GM21390 (cell line): ENCODE measurements around the gene KLRC3.
"Not testable (repeated sequence)": the region's sequence is repeated elsewhere in the genome, so short reads cannot be mapped to it uniquely, and the experiment has no call there.

Experiments
- ATAC-seq: cut with Tn5 transposase; IDR thresholded peaks from one replicate; pipeline ENCODE4 v1.9.1; 2021; ENCODE audit not compliant: unreplicated experiment

Gene KLRC3

DNA sequence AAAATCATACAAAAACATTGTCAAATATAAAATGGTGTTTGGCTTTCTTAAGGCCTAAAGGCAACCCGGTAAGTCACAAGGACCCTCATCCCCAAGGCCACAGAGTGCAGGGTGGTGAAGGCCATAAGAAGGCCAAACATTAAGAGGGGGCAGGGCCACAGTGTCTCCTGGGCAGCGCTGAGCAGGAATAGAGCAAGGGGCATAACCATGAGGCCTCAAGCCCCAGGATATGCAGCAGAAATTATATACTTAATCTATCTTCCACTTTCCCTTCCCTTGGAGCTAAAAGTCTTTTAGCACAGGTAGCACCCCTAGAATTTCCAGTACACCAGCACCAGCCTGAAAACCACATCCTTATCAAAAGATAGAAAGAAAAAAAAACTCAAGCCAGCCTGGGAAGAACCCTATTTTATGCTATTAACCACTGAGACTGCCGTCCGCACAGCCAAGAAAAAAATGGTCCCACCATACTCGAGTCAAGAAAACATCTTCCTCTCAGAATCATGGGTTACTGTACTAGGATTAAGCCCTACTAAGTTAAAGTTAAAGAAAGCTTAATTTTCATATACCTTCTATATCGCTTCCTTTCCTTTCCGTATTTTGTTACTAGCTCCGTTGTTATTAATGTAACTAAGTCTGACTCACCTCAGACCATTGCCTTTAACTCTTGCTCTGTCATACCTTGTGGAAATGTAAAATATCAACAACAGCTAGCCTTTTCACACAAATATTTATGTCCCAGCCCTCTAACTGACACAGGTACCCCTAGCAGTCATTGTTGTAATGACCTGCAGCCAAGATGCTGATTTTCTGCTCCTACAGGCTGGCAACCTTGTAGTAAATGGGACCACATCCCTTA is 50.6 kb downstream of the KLRC3 start:
- ATAC-seq, result no peak

DNA sequence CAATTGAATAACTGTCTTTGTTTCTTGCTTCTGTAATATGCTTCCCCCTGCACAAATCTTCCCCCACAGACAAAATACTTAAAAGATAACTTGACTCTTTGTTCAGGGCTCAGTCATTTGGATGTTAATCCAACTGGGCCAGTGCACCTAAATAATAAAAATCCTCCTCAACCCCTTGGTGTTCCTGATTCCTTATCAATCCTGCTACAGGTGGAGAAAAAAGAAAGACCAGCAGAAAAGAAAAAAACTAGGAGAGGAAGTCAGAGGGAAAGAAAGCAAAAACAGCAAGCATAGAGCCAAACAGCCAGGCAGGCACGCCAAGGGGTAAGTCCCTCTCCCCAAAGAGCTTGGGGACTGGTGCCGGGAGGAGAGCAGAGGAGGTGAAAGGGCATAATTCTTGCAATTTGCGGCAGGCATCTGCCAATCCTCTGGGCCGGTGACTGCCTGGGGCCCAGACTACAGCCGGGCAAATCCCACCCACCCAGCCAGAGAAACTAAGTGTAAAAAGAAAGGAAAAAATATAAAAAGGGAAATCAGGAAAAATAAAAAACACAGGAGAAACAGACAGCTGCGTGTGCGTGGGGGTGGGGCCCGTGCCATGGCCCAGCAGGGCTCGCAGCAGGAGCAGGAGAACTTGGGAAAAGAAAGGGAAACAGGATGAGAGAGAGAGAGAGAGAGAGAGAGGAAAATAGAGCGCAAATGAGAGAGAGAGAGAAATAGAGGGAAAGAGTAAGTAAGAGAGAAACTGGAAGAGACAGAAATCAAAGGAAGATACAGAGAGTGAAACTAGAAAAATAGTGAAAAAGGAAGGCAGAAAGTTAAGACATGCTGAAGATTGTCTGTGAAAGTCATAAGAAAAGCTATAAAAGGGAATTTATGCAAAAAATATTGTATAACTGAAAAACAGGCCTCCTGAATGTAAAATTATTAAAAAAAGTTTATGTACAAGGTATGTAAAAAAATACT is 51.9 kb downstream of the KLRC3 start:
- no peak for ATAC-seq

DNA sequence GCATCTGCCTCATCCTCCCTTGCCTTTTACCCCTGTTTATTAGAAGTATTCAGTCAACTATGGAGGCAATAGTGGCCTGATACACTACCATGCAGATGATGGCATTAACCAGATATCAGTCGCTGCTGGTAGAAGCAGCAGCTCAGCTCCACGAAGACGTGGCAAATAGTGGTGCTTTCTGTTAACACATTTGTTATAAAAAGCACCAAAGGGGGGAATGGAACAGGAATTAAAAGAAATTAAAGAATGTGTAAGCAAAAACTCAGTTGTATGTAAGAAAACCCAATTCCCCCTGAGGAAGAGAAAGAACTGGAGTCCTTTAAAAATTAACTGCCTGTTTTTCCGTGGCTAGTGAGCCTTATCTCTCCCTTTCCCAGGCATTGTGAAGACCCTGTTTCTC is 52.7 kb downstream of the KLRC3 start:
- ATAC-seq, result not testable (repeated sequence)

DNA sequence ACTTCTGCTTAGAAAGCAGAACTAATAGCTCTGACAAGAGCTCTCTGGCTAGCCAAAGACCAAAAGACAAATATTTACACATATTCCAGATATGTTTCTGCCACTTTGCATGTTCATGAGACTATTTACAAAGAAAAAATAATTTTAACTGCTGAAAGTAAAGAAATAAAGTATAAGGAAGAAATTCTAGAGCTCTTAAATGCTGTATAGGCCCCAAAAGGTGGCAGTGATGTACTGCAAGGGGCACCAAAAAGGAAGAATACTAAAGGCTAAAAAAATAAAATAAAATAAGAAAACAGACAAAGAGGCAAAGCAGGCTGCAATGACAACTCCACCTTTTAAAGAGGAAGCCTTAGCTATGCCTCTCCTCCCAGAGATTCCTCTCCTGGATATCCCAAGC is 53.5 kb downstream of the KLRC3 start:
- no peak for ATAC-seq

DNA sequence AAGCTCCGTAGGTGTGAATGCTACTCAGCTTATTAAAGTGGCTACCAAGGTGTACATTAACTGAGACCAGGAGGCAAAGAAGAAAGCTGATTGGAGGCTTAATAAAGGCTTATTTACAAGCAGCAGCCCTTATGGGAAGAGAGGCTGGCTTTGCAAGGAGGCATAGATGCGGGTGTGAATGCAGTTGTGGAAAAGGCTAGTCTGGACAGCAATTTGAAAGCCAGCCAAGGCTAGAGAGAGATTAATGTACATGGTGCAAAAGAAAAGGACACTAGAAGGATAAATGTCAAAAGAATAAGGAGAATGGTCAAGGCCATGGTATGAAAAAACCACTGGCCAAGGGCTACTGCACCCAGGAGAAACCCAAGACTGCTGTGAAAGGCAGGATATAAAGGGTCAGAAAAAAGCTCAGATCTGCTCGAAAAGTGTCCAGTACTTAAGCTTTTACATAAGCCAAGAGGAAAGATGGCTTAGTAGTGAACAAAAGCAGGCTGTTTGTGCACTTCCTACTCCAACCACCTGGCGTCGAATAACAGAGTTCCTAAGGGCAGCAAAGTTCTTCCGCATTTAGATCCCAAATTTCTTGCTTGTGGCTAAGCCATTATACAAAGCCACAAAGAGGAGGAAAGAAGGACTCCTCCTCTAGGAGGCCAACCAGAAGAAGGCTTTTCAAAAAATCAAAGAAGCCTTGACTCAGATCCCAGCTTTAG is 54.5 kb downstream of the KLRC3 start:
- ATAC-seq, result no peak

DNA sequence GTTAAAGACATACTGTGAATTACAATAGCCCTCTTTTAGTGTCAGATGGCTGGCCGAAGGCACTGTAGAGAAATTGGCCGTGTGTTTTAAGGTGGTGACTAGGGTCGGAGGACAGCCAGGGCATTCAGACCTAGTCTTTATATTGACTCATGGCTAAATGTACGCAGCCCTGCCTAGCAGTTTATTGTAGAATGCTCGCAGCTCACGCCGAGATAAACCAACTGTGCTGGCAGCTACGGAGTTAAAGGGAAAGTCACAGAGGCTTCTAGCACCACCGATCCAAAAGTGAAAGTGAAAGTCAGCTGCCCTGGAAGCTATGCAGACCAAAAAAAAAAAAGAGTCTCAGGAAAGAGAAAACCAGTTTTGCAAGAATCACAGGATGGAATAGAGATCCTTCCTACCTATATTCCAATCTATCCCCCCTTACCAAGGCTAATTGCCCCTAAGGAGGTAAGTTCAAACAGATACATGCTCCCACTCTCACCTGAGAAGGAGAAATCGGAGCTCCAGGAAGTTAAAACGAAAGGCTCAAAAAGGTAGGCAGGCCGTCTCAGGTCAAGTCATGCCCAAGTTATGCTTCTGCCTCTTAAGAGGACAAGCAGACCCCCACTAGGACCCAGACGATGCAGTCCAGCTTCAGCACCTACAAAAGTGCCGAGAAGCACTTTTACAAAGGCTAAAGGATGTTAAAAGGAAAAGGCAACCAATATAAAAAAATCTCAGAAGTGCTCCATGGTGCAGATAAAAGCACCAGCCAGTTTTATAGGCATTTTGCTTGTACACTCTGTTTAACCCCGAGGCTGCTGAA is 55.4 kb downstream of the KLRC3 start:
- peak; percentile 59 for ATAC-seq

DNA sequence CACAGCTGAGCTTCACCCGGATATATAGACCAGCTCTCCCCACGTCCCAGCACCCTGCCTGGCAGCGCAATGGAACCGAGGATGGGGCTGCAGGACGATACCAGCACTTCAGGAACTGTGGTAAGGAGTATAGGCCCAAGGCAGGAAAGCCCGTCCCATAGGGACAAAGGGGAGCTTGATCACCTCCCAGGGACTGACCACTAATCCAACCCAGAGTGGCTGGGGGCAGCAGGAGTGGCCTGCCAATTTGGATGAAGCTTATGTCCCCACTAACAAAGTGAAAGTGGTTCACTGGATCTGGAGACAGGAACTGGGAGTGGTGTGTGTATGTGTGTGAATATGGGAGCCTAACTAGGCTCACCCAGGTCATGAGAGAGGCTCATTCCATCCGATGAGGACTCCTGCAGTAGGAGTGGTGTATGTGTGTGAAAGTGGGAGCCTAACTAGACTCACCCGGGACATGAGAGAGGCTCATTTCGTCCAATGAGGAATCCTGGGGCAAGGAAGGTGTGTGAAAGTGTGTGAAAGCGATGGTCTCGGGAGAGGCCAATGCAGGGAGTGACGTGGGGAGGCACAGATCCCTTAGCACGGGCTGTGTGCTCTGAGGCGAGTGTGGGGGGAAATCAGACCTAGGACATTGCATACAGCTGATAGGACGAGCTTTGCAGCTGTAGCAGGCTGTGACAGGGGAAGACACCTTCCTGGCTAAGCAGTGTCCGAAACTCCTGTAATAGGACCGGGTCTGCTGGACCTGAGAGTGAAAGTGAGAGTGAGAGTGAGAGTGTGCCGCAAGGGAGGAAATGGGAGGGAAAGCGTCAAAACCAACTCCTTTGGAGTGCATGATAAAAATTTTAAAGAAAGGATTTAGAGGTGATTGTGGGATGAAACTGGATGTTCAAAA is 56.2 kb downstream of the KLRC3 start:
- peak; percentile 91 for ATAC-seq

DNA sequence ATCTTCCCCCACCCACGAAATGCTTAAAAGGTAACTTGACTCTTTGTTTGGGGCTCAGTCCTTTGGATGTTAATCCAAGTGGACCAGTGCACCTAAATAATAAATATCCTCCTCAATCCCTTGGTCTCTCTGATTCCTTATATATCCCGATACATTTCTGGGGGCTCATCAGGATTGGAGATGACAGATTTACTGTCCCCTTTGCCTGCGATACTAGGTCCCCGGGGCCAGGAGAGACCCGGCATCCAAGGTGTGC is 56.8 kb downstream of the KLRC3 start:
- no peak for ATAC-seq

DNA sequence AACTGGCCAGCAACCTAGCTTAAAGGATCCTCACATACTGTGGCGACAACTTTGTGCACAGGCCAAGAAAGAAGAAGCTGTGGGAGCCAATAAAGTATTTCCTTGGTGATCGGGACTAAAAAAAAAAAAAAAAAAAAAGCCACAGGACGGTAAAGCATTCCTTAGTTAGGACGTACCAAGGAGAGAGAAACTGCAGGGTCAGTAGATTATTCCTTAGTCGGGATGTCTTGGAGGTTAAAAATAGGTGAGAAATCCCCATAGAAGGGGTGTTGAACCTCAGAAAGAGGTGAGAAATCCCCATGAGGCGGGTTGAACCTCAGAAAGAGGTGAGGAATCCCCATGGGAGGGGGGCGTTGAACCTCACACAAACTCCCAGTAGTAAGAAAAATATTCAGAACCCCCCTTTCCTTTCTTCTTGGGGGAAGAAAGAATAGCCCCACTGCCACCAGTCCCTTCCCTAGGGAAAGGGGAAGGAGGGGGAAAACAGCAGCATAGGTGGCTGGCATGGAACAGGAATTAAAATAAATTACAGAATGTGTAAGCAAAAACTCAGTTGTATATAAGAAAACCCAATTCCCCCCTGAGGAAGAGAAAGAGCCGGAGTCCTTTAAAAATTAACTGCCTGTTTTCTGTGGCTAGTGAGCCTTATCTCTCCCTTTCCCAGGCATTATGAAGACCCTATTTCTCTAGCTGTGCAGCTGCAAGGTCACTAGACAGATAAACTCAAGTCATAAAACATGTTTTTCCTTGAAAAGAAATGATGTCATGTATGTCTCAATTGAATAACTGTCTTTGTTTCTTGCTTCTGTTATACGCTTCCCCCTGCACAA is 57.4 kb downstream of the KLRC3 start:
- no peak for ATAC-seq

DNA sequence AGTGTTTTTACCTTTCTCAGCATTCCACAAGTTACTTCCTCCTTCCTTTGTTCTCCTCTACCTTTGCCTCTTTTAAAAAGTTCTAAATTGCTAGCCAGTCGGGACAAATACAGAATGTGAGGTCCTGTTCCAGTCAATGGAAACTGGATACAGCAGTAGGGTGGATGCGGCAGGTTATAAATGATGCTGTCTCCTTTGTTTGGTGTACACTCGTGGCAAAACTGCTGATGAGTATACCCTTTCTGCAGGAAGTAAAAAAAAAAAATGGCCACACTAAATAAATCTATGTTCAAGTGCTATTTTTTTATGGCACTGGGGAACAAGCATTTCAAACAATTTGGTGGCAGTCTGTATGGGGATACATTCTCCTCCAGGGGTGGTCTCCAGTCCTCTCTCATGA is 58.1 kb downstream of the KLRC3 start:
- ATAC-seq, result no peak
